Measurements from ENCODE around the gene ABCC5.

ABCC5 gene

DNA sequence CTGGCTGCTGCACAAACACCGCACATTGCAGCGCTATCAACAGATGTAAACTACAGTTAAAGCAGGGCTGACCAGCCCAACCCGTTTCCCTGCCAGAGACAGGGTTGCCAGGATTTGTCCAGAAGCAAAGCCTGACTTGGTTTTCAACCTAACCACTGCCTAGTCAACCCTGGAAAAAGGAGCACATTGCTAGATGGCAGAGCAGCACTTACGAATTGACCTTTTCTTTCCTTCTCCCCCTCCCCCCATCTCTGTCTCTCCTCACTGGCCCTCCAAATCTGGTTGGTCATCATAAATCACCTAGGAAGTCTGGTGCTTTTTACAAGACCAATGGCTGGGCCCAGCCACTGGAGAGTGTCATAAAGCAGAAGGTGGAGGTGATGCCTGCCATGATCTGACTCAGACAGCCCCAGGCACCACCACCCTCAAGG is 51.3 kb downstream of the ABCC5 start:
- peak overlapping the region; percentile 43 for H3K27ac ChIP-seq
- TF ChIP-seq, protein P1, sequence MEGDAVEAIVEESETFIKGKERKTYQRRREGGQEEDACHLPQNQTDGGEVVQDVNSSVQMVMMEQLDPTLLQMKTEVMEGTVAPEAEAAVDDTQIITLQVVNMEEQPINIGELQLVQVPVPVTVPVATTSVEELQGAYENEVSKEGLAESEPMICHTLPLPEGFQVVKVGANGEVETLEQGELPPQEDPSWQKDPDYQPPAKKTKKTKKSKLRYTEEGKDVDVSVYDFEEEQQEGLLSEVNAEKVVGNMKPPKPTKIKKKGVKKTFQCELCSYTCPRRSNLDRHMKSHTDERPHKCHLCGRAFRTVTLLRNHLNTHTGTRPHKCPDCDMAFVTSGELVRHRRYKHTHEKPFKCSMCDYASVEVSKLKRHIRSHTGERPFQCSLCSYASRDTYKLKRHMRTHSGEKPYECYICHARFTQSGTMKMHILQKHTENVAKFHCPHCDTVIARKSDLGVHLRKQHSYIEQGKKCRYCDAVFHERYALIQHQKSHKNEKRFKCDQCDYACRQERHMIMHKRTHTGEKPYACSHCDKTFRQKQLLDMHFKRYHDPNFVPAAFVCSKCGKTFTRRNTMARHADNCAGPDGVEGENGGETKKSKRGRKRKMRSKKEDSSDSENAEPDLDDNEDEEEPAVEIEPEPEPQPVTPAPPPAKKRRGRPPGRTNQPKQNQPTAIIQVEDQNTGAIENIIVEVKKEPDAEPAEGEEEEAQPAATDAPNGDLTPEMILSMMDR (conservative IDR thresholded peaks at IDR 0.05): no peak
- no peak for TF ChIP-seq ZFX (IDR thresholded peaks at IDR 0.05)

DNA sequence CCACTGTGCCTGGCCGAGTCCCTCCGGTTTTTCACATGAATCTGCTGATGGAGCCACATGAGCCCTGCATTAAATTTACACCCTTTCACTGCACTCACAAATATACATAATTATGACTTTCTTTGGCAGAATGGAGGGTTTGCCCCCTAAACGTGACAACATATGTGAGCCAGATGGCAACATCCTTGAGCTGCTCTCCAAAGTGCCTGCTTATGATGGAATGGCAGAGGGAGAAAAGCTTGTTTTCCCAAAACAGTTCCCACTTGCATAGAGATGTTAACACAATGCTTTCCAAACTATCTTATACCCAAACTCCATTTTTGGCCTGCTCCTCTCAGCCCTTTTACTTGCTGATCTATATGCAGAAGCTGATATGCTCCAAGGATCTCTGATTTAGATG is 54.9 kb downstream of the ABCC5 start:
- no peak for TF ChIP-seq ZFX (IDR thresholded peaks at IDR 0.05)
- TF ChIP-seq, protein P1 (conservative IDR thresholded peaks at IDR 0.05): no peak
- no peak overlapping the region for H3K27ac ChIP-seq

DNA sequence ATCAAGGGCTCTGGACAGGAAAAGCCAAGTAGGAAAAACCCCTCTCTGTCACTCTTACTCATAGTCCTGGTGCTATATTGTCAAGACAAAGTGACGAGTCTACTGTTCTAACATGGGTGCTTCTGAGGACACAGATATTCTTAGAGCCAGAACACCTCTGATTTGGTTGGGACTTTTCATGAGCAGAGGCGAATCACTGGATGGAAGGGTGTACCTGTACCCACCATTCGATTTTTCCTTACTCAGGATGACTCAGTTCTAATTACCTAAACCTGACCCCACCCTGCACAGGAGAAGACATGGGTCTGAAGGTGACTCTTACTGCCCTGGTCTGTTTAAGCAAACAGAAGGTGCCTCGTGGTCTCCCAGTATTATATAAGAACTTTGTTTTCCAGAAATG is 58.5 kb downstream of the ABCC5 start:
- TF ChIP-seq, protein P1 (conservative IDR thresholded peaks at IDR 0.05): no peak
- no peak for TF ChIP-seq ZFX (IDR thresholded peaks at IDR 0.05)
- H3K27ac ChIP-seq: no peak overlapping the region

DNA sequence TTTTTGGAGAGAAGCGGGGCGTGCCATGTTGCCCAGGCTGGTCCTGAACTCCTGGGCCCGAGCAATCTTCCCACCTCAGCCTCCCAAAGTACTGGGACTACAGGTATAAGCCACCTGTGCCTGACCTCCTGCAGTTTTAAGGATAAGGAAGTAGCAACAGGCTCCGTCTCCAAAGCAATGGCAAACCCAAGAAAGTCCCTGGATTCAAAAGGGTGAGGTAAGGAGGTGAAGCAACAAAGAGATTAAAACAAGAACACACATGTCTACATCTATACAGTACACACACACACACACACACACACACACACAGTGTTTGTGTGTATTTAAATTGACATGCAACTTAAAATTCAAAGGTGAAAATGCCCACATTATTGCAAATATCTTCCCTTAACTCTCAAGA is 58.9 kb downstream of the ABCC5 start:
- H3K27ac ChIP-seq: peak overlapping the region; percentile 14; the same call in 1 of the 2 replicates
- TF ChIP-seq ZFX (IDR thresholded peaks at IDR 0.05): no peak
- TF ChIP-seq, protein P1 (conservative IDR thresholded peaks at IDR 0.05): no peak

DNA sequence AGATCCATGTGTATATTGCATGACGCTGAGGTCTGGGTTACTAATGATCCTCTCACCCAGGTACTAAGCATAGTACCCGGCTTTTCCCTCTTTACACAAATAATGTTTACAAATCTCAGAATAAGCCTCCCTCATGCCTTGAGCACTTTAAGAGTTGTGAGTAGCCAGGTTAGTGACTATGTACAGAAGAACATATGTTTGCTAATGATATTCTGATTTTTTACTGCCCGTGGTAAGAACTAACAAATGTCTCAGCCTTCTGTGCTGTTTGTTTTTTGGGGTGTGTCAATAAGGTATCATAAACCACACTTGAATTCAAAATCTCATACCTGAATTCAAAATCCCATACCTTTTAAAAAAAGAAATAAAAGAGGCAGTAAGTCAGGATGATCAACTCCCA is 59.5 kb downstream of the ABCC5 start:
- H3K27ac ChIP-seq: peak overlapping the region; percentile 14; the same call in 1 of the 2 replicates
- no peak for TF ChIP-seq ZFX (IDR thresholded peaks at IDR 0.05)
- TF ChIP-seq, protein P1 (conservative IDR thresholded peaks at IDR 0.05): no peak

DNA sequence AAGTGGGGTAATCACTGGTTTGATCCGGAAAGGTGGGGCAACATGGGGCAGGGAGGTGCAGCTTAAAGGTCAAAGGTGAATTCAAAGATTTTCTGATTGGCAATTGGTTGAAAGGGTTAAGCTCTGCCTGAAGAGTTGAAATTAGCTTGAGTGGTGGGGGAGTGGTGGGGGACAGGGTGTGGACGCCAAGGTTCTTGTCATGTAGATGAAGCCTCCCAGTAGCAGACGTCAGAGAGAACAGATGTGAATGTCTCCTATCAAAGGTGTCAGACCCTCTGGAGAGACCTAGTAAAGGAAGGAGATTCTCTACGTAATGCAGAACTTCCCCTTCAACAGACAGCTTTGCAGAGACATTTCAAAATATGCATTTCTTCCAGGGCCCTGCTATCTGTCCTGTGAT is 62.8 kb downstream of the ABCC5 start:
- H3K27ac ChIP-seq: no peak overlapping the region
- TF ChIP-seq, protein P1 (conservative IDR thresholded peaks at IDR 0.05): no peak
- no peak for TF ChIP-seq ZFX (IDR thresholded peaks at IDR 0.05)

DNA sequence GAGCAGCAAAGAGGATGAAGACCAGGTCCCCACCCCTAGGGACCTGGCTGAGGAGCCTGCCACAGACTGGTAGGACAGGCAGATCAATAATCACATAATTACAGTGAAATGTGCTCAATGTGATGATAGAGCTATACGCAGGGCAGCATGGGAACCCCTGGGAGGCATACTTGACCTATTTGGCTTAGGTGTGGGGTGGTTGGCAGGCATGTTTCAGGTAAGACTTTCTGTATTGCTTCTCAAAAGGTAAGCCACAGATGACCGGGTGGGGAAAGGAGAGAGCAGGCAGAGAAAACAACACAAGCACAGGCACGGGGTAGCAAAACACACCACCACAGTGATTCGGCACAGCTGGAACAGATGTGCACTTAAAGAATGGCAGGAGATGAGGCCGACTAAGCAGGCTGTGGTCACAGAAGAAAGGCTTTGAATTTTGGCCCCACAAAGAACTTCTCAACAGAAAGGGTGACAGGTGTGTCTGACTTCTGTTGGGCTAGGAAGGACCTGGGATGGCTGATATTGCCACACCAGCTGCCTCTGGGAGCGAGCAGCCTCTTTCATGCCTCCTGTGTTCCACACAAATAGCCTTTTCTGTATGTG is 64.1 kb downstream of the ABCC5 start:
- TF ChIP-seq, protein P1 (conservative IDR thresholded peaks at IDR 0.05): no peak
- TF ChIP-seq ZFX (IDR thresholded peaks at IDR 0.05): no peak
- H3K27ac ChIP-seq: no peak overlapping the region
